CD4-positive, CD25-positive, alpha-beta regulatory T cell (primary cell): ENCODE results near the gene ZNF791. TPM values are rescaled to one million over a fixed set of nuclear protein-coding genes. Genes with fewer than 3 reads are reported as not detected.

Experiments used
- ATAC-seq, 2 donors: fragments of 150-1000 bp; cut with Tn5 transposase; one replicate each; pipeline ENCODE4 v1.10.0; 2021; ENCODE audit warnings: low read depth in 2 of 2, moderate number of reproducible peaks in 2 of 2, moderate library complexity in 1 of 2
- DNase-seq, 3 donors: peaks; one replicate each; pipeline versions ENCODE4 v3.0.0 to v3.0.0-alpha.2; 2012 to 2022; ENCODE audit warnings: mixed read lengths in 1 of 3
- H3K27ac ChIP-seq: one replicate; pipeline ENCODE4 v1.7.0; 2013; ENCODE audit warnings: mild to moderate bottlenecking, low read length; ENCODE audit not compliant: insufficient read depth, poor library complexity, severe bottlenecking
- H3K27me3 ChIP-seq: one replicate; pipeline ENCODE4 v1.7.0; 2013; ENCODE audit warnings: low read length; ENCODE audit not compliant: control insufficient read depth, insufficient read depth
- H3K36me3 ChIP-seq: one replicate; pipeline ENCODE4 v1.7.0; 2013; ENCODE audit warnings: mild to moderate bottlenecking, low read length, moderate library complexity; ENCODE audit not compliant: control insufficient read depth, insufficient read depth
- H3K4me1 ChIP-seq: 2 replicates; pipeline ENCODE4 v1.7.0; 2013; ENCODE audit warnings: mild to moderate bottlenecking, low read length; ENCODE audit not compliant: insufficient read depth, control insufficient read depth, poor library complexity, severe bottlenecking
- H3K4me3 ChIP-seq: one replicate; pipeline ENCODE4 v1.7.0; 2013; ENCODE audit warnings: low read depth, mild to moderate bottlenecking, low read length, moderate library complexity
- H3K9me3 ChIP-seq, 2 experiments: 1 replicate in 1 of 2; 2 replicates in 1 of 2; pipeline ENCODE4 v1.7.0; 2013; ENCODE audit warnings: low read length in 2 of 2, mild to moderate bottlenecking in 1 of 2, moderate library complexity in 1 of 2; ENCODE audit not compliant: control insufficient read depth in 2 of 2
- H3K27ac Mint-ChIP-seq, 3 donors: one replicate each; pipeline ENCODE4 v1.8.0; 2020 to 2022; ENCODE audit warnings: mild to moderate bottlenecking in 3 of 3, mixed read lengths in 3 of 3, moderate library complexity in 2 of 3
- H3K27me3 Mint-ChIP-seq: one replicate; pipeline ENCODE4 v1.8.0; 2022; ENCODE audit warnings: mild to moderate bottlenecking, mixed read lengths
- H3K36me3 Mint-ChIP-seq: one replicate; pipeline ENCODE4 v1.8.0; 2020; ENCODE audit warnings: mixed read lengths
- H3K4me1 Mint-ChIP-seq, 4 donors: one replicate each; pipeline ENCODE4 v1.8.0; 2020 to 2022; ENCODE audit warnings: mixed read lengths in 4 of 4, mild to moderate bottlenecking in 1 of 4
- H3K4me3 Mint-ChIP-seq, 4 donors: one replicate each; pipeline ENCODE4 v1.8.0; 2020 to 2022; ENCODE audit warnings: mild to moderate bottlenecking in 4 of 4, mixed read lengths in 4 of 4, moderate library complexity in 3 of 4
- H3K9me3 Mint-ChIP-seq, 7 donors: one replicate each; pipeline ENCODE4 v1.8.0; 2020 to 2022; ENCODE audit warnings: mixed read lengths in 7 of 7, mild to moderate bottlenecking in 3 of 7, moderate library complexity in 2 of 7
- polyA plus RNA-seq, 4 donors: library from polyadenylated mRNA; unstranded; fragments of 300-500 nt; fragmentation: Illumina TruSeq; gene quantifications; one replicate each; pipeline ENCODE4 v1.2.3, GENCODE V29; 2021
- total RNA-seq: library from RNA; stranded (reverse); gene quantifications from one replicate; pipeline ENCODE4 v1.2.3, GENCODE V29; 2022

Gene ZNF791
- total and polyA plus RNA-seq, 5 donors from 2014 or later = 9.6 to 65.1 (median 12.9) TPM

GRCh38 chr19:12664406-12665280, 53.9 kb downstream of the ZNF791 start:
- Histone ChIP-seq H3K27me3 (no peaks in the 10 kb centered on the region), H3K27ac (peak overlapping the region; percentile 97), H3K4me1 (peaks cover 51% of the 10 kb centered on the region), H3K36me3 (peaks cover 39% of the 10 kb centered on the region), H3K4me3 (peak overlapping the region; percentile 95), H3K9me3 (no peaks in the 10 kb centered on the region)
- Mint-ChIP-seq H3K4me1 (peaks cover 5 to 51% (median 32%) of the 10 kb centered on the region in 4 donors), H3K4me3 (peak overlapping the region; percentile 69 to 99 (median 92)), H3K9me3 (no peaks in the 10 kb centered on the region), H3K27me3 (no peaks in the 10 kb centered on the region), H3K36me3 (peaks cover 6% of the 10 kb centered on the region), H3K27ac (peak overlapping the region in 2 of 3 donors; percentile 98 to 99)
- DNase-seq (no peak), ATAC-seq (no peak)

GRCh38 chr19:12665281-12665573, 54.5 kb downstream of the ZNF791 start:
- DNase-seq = peak; percentile 19 to 87 (median 43)
- H3K9me3 Mint-ChIP-seq = no peaks in the 10 kb centered on the region
- H3K4me1 Mint-ChIP-seq = peaks cover 5 to 55% (median 32%) of the 10 kb centered on the region in 4 donors
- Histone ChIP-seq H3K9me3 (no peaks in the 10 kb centered on the region), H3K4me3 (peak overlapping the region; percentile 95), H3K27me3 (no peaks in the 10 kb centered on the region), H3K4me1 (peaks cover 56% of the 10 kb centered on the region), H3K36me3 (peaks cover 35% of the 10 kb centered on the region), H3K27ac (peak overlapping the region; percentile 97)
- H3K27me3 Mint-ChIP-seq = no peaks in the 10 kb centered on the region
- peak overlapping the region; percentile 91 to 100 (median 96) for H3K4me3 Mint-ChIP-seq
- peaks cover 3% of the 10 kb centered on the region for H3K36me3 Mint-ChIP-seq
- H3K27ac Mint-ChIP-seq = peak overlapping the region; percentile 32 to 99 (median 98)
- ATAC-seq = peak; percentile 58 to 63

- Mint-ChIP-seq H3K9me3 (no peaks in the 10 kb centered on the region), H3K4me1 (peaks cover 5 to 59% (median 32%) of the 10 kb centered on the region in 4 donors), H3K27me3 (no peaks in the 10 kb centered on the region), H3K36me3 (peaks cover 3% of the 10 kb centered on the region), H3K4me3 (peak overlapping the region; percentile 91 to 100 (median 96)), H3K27ac (peak overlapping the region; percentile 98 to 99 (median 98))
- Histone ChIP-seq H3K9me3 (no peaks in the 10 kb centered on the region), H3K27ac (peak overlapping the region; percentile 97), H3K36me3 (peaks cover 30% of the 10 kb centered on the region), H3K4me3 (peak overlapping the region; percentile 95), H3K27me3 (no peaks in the 10 kb centered on the region), H3K4me1 (peaks cover 62% of the 10 kb centered on the region)
- DNase-seq (peak in 1 of 3 donors; percentile 38), ATAC-seq (peak in 1 of 2 donors; percentile 6)
Observed at GRCh38 chr19:12665671-12666264, 55.0 kb downstream of the ZNF791 start.

- Histone ChIP-seq H3K27me3 (no peaks in the 10 kb centered on the region), H3K4me3 (peak within 1 kb of the TSS; percentile 95), H3K36me3 (peaks cover 24% of the 10 kb centered on the region), H3K9me3 (no peaks in the 10 kb centered on the region), H3K4me1 (peaks cover 63% of the 10 kb centered on the region), H3K27ac (peak within 1 kb of the TSS; percentile 97)
- Mint-ChIP-seq H3K36me3 (peaks cover 3% of the 10 kb centered on the region), H3K9me3 (no peaks in the 10 kb centered on the region), H3K27me3 (no peaks in the 10 kb centered on the region), H3K4me3 (peak within 1 kb of the TSS; percentile 91 to 100 (median 96)), H3K4me1 (peaks cover 5 to 62% (median 32%) of the 10 kb centered on the region in 4 donors), H3K27ac (peak within 1 kb of the TSS; percentile 98 to 99 (median 98))
- DNase-seq (peak; percentile 64 to 79 (median 76)), ATAC-seq (peak; percentile 64 to 70)
Observed at GRCh38 chr19:12666265-12667048, 55.7 kb downstream of the ZNF791 start, which contains the start of the genes MAN2B1 and WDR83. MAN2B1 (minus strand) TSS chr19:12666742; CDS start chr19:12666701, 41 bp downstream. WDR83 (plus strand) TSS chr19:12666807; CDS start chr19:12669791, 2,984 bp downstream.

GRCh38 chr19:12667731-12668302, 57.1 kb downstream of the ZNF791 start:
- Histone ChIP-seq H3K4me3 (no peak overlapping the region), H3K9me3 (no peaks in the 10 kb centered on the region), H3K27ac (peak overlapping the region; percentile 97), H3K36me3 (peaks cover 16% of the 10 kb centered on the region), H3K27me3 (no peaks in the 10 kb centered on the region), H3K4me1 (peaks cover 63% of the 10 kb centered on the region)
- DNase-seq (no peak), ATAC-seq (no peak)
- H3K36me3 Mint-ChIP-seq = peaks cover 7% of the 10 kb centered on the region
- H3K27ac Mint-ChIP-seq = peak overlapping the region; percentile 36 to 99 (median 92)
- no peaks in the 10 kb centered on the region for H3K9me3 Mint-ChIP-seq
- H3K4me1 Mint-ChIP-seq = peaks cover 5 to 68% (median 34%) of the 10 kb centered on the region in 4 donors
- H3K4me3 Mint-ChIP-seq = peak overlapping the region; percentile 91 to 100 (median 96)
- H3K27me3 Mint-ChIP-seq = no peaks in the 10 kb centered on the region

GRCh38 chr19:12668346-12668745, 57.6 kb downstream of the ZNF791 start:
- Histone ChIP-seq H3K27ac (peak overlapping the region; percentile 97), H3K9me3 (no peaks in the 10 kb centered on the region), H3K4me3 (peak overlapping the region; percentile 92), H3K27me3 (no peaks in the 10 kb centered on the region), H3K4me1 (peaks cover 63% of the 10 kb centered on the region), H3K36me3 (peaks cover 11% of the 10 kb centered on the region)
- Mint-ChIP-seq H3K27ac (peak overlapping the region; percentile 92 to 99 (median 99)), H3K27me3 (no peaks in the 10 kb centered on the region), H3K9me3 (no peaks in the 10 kb centered on the region), H3K4me3 (peak overlapping the region; percentile 91 to 100 (median 96)), H3K36me3 (peaks cover 5% of the 10 kb centered on the region), H3K4me1 (peaks cover 5 to 68% (median 34%) of the 10 kb centered on the region in 4 donors)
- no peak for ATAC-seq
- no peak for DNase-seq

GRCh38 chr19:12668932-12669269, 58.2 kb downstream of the ZNF791 start:
- Mint-ChIP-seq H3K4me3 (peak overlapping the region; percentile 91 to 100 (median 96)), H3K9me3 (no peaks in the 10 kb centered on the region), H3K36me3 (peaks cover 5% of the 10 kb centered on the region), H3K4me1 (peaks cover 5 to 68% (median 34%) of the 10 kb centered on the region in 4 donors), H3K27me3 (no peaks in the 10 kb centered on the region), H3K27ac (peak overlapping the region; percentile 92 to 99 (median 99))
- Histone ChIP-seq H3K4me3 (peak overlapping the region; percentile 92), H3K27me3 (no peaks in the 10 kb centered on the region), H3K27ac (peak overlapping the region; percentile 97), H3K9me3 (no peaks in the 10 kb centered on the region), H3K4me1 (peaks cover 63% of the 10 kb centered on the region), H3K36me3 (peaks cover 7% of the 10 kb centered on the region)
- ATAC-seq (peak in 1 of 2 donors; percentile 12), DNase-seq (peak; percentile 63 to 72 (median 65))
